H9 (cell line): ENCODE measurements around the gene SCN2B. TPM values are rescaled to one million over a fixed set of nuclear protein-coding genes. Genes with fewer than 3 reads are reported as not detected.

Experiments used
- DNase-seq: peaks from one replicate; pipeline ENCODE4 v3.0.0-alpha.2; 2017
- H2AFZ ChIP-seq: one replicate; pipeline ENCODE4 v1.6.1; 2013; ENCODE audit warnings: mild to moderate bottlenecking, low read length, control low read depth, moderate library complexity
- H2AK5ac ChIP-seq: 2 replicates; pipeline ENCODE4 v1.6.1; 2013; ENCODE audit warnings: low read length, control low read depth, mixed read lengths; ENCODE audit not compliant: insufficient read length
- H2BK120ac ChIP-seq: one replicate; pipeline ENCODE4 v1.6.1; 2013; ENCODE audit warnings: low read depth, mild to moderate bottlenecking, low read length, control low read depth, inconsistent platforms; ENCODE audit not compliant: poor library complexity, severe bottlenecking
- H2BK12ac ChIP-seq: 2 replicates; pipeline ENCODE4 v1.6.1; 2013; ENCODE audit warnings: low read length, control low read depth, mixed read lengths, low read depth; ENCODE audit not compliant: insufficient read length
- H2BK15ac ChIP-seq: 2 replicates; pipeline ENCODE4 v1.6.1; 2013; ENCODE audit warnings: low read depth, low read length, control low read depth
- H2BK20ac ChIP-seq: one replicate; pipeline ENCODE4 v1.6.1; 2013; ENCODE audit warnings: low read depth, mild to moderate bottlenecking, low read length, control low read depth, inconsistent platforms; ENCODE audit not compliant: poor library complexity, severe bottlenecking
- H2BK5ac ChIP-seq: 2 replicates; pipeline ENCODE4 v1.6.1; 2013; ENCODE audit warnings: low read length, control low read depth, mixed read lengths; ENCODE audit not compliant: insufficient read length
- H3K14ac ChIP-seq: 2 replicates; pipeline ENCODE4 v1.6.1; 2013; ENCODE audit warnings: low read length, control low read depth; ENCODE audit not compliant: insufficient read depth
- H3K18ac ChIP-seq: 2 replicates; pipeline ENCODE4 v1.6.1; 2013; ENCODE audit warnings: low read depth, mild to moderate bottlenecking, mixed read lengths, low read length, control low read depth; ENCODE audit not compliant: insufficient read length
- H3K23ac ChIP-seq: 2 replicates; pipeline ENCODE4 v1.6.1; 2013; ENCODE audit warnings: low read length, control low read depth, mixed read lengths, low read depth; ENCODE audit not compliant: insufficient read length
- H3K23me2 ChIP-seq: 2 replicates; pipeline ENCODE4 v1.6.1; 2013; ENCODE audit warnings: low read depth, mild to moderate bottlenecking, mixed read lengths, low read length, control low read depth; ENCODE audit not compliant: insufficient read length, poor library complexity, severe bottlenecking
- H3K27ac ChIP-seq: 2 replicates; pipeline ENCODE4 v1.5.1; 2013; ENCODE audit warnings: low read length, control low read depth, mixed read lengths, low read depth; ENCODE audit not compliant: insufficient read length
- H3K27me3 ChIP-seq: 2 replicates; pipeline ENCODE4 v1.6.1; 2013; ENCODE audit warnings: low read length, control low read depth, inconsistent platforms; ENCODE audit not compliant: insufficient read depth
- H3K4ac ChIP-seq: 2 replicates; pipeline ENCODE4 v1.6.1; 2013; ENCODE audit warnings: low read depth, mild to moderate bottlenecking, control low read depth, inconsistent platforms, low read length, moderate library complexity
- H3K4me1 ChIP-seq: 2 replicates; pipeline ENCODE4 v1.6.1; 2013; ENCODE audit warnings: low read length, control low read depth, inconsistent platforms; ENCODE audit not compliant: insufficient read depth
- H3K4me2 ChIP-seq: 2 replicates; pipeline ENCODE4 v1.6.1; 2013; ENCODE audit warnings: low read length, control low read depth, mixed read lengths; ENCODE audit not compliant: insufficient read length, insufficient read depth
- H3K56ac ChIP-seq: 2 replicates; pipeline ENCODE4 v1.6.1; 2013; ENCODE audit warnings: low read depth, mild to moderate bottlenecking, mixed read lengths, low read length, control low read depth; ENCODE audit not compliant: insufficient read length
- H3K79me1 ChIP-seq: 2 replicates; pipeline ENCODE4 v1.6.1; 2013; ENCODE audit warnings: low read depth, mild to moderate bottlenecking, moderate library complexity, low read length, control low read depth, inconsistent platforms; ENCODE audit not compliant: insufficient read depth, poor library complexity, severe bottlenecking
- H3K79me2 ChIP-seq: 2 replicates; pipeline ENCODE4 v1.6.1; 2013; ENCODE audit warnings: low read length, control low read depth, inconsistent platforms; ENCODE audit not compliant: insufficient read depth
- H3K9ac ChIP-seq: 2 replicates; pipeline ENCODE4 v1.6.1; 2013; ENCODE audit warnings: low read length, control low read depth, mixed read lengths; ENCODE audit not compliant: insufficient read length; ENCODE audit errors: extremely low read depth
- H3K9me3 ChIP-seq: one replicate; pipeline ENCODE4 v1.6.1; 2013; ENCODE audit warnings: low read depth, low read length, inconsistent platforms; ENCODE audit not compliant: control insufficient read depth
- H3T11ph ChIP-seq: one replicate; pipeline ENCODE4 v1.6.1; 2013; ENCODE audit warnings: mild to moderate bottlenecking, low read length, control low read depth, inconsistent platforms
- H4K20me1 ChIP-seq: one replicate; pipeline ENCODE4 v1.6.1; 2013; ENCODE audit not compliant: control insufficient read depth, insufficient read length, insufficient read depth
- H4K5ac ChIP-seq: 2 replicates; pipeline ENCODE4 v1.6.1; 2013; ENCODE audit warnings: low read depth, mild to moderate bottlenecking, mixed read lengths, low read length, control low read depth; ENCODE audit not compliant: insufficient read length
- H4K8ac ChIP-seq: replicated peaks from 2 replicates; pipeline ENCODE4 v1.6.1; 2013; ENCODE audit warnings: low read length, control low read depth, mixed read lengths, low read depth; ENCODE audit not compliant: insufficient read length
- H4K91ac ChIP-seq: 2 replicates; pipeline ENCODE4 v1.6.1; 2013; ENCODE audit warnings: low read depth, mild to moderate bottlenecking, moderate library complexity, mixed read lengths, low read length, control low read depth; ENCODE audit not compliant: insufficient read length
- H3K27ac Mint-ChIP-seq, 3 experiments: 2 replicates in 2 of 3; 3 replicates in 1 of 3; pipeline ENCODE4 v1.8.0; 2020 to 2021; ENCODE audit warnings: mixed read lengths in 3 of 3, mild to moderate bottlenecking in 1 of 3, moderate library complexity in 1 of 3
- H3K27me3 Mint-ChIP-seq: 2 replicates; pipeline ENCODE4 v1.8.0; 2021; ENCODE audit warnings: low read depth, mild to moderate bottlenecking, moderate library complexity, mixed read lengths
- H3K36me3 Mint-ChIP-seq, 3 experiments: 2 replicates in 2 of 3; 3 replicates in 1 of 3; pipeline ENCODE4 v1.8.0; 2020 to 2021; ENCODE audit warnings: low read depth in 3 of 3, mixed read lengths in 3 of 3; ENCODE audit not compliant: insufficient read depth in 1 of 3
- H3K4me1 Mint-ChIP-seq, 2 experiments: 2 replicates each; pipeline ENCODE4 v1.8.0; 2020; ENCODE audit warnings: mixed read lengths in 2 of 2
- H3K4me3 Mint-ChIP-seq, 2 experiments: 2 replicates in 1 of 2; 3 replicates in 1 of 2; pipeline ENCODE4 v1.8.0; 2020 to 2021; ENCODE audit warnings: mild to moderate bottlenecking in 2 of 2, mixed read lengths in 2 of 2, moderate library complexity in 1 of 2
- H3K9me3 Mint-ChIP-seq, 2 experiments: 2 replicates in 1 of 2; 3 replicates in 1 of 2; pipeline ENCODE4 v1.8.0; 2020; ENCODE audit warnings: mild to moderate bottlenecking in 2 of 2, mixed read lengths in 2 of 2, moderate library complexity in 1 of 2
- CTCF ChIP-seq: fragments of 200-600 bp; sonication (generic); conservative IDR thresholded peaks from 3 replicates; pipeline ENCODE4 v1.8.0; 2021; ENCODE audit warnings: antibody characterized with exemption, mild to moderate bottlenecking
- WGBS: extraction: QIAGEN DNeasy Blood & Tissue Kit; methylation state at CpG from one replicate; pipeline ENCODE4 v1.1.7; 2013; ENCODE audit warnings: missing lambda C conversion rate, low lambda C conversion rate, mixed read lengths; ENCODE audit not compliant: insufficient read length; ENCODE audit errors: extremely low coverage; 5-methylcytosine and 5-hydroxymethylcytosine counted together
- total RNA-seq: library from RNA; stranded (reverse); gene quantifications from 2 replicates; pipeline ENCODE4 v1.2.1, GENCODE V29; 2021

Gene SCN2B
- total RNA-seq, 1 experiment from 2014 or later: not detected

DNA sequence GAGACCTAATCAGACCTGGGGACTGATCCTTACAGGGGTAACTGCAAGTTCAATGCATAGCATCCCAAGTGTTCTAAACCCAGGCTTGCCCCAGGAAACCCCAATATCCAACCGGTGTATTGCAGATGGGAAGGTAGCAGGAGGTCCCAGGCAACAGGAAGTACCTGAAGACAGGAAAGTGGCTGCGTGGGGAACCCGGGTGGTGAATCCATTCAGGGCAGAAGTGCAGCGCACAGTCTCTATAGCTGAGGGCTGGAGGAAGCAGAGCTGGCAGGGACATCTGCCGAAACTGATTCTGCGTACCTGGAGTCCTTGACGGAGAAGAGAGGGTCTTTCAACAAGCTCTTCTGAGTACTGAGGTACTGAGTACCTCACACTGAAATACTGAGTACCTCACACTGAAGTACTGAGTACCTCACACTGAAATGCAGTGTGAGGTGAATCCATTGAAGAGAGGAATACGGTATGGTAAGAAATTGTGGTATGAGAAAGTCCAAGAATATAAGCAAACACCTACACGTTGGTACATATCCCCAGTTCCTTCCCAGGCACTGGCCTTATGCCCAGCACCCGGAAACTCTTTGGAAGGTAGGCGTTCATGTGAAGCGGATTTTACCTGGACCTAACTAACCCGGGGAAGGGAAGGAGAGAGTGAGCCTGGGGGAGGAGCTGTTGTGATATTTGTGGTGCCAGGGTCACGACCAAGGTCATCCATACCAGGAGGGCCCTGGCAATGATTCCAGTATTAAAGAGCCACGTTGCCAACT lies 43.9 kb downstream of the SCN2B start:
- no peak overlapping the region for H3K9ac ChIP-seq
- H3K79me1 ChIP-seq: no peaks in the 10 kb centered on the region
- H3K27me3 Mint-ChIP-seq: peaks cover 31% of the 10 kb centered on the region
- H2BK5ac ChIP-seq: no peak overlapping the region
- H3K4me3 Mint-ChIP-seq: no peak overlapping the region
- TF ChIP-seq CTCF: no peak
- no peak overlapping the region for H2BK20ac ChIP-seq
- no peak overlapping the region for H4K8ac ChIP-seq
- H3K4me2 ChIP-seq: no peak overlapping the region
- H3K9me3 ChIP-seq: no peaks in the 10 kb centered on the region
- H3K4me1 ChIP-seq: no peaks in the 10 kb centered on the region
- H3K14ac ChIP-seq: no peak overlapping the region
- H3K27me3 ChIP-seq: no peaks in the 10 kb centered on the region
- H2BK120ac ChIP-seq: no peak overlapping the region
- H4K91ac ChIP-seq: no peak overlapping the region
- H3K27ac ChIP-seq: no peak overlapping the region
- no peak overlapping the region for H3K23ac ChIP-seq
- H4K5ac ChIP-seq: no peak overlapping the region
- no peaks in the 10 kb centered on the region for H3K36me3 Mint-ChIP-seq
- H3K56ac ChIP-seq: no peak overlapping the region
- WGBS: no CpG with 5 or more reads among the region's 15 CpGs
- no peaks in the 10 kb centered on the region for H3K9me3 Mint-ChIP-seq
- H4K20me1 ChIP-seq: no peaks in the 10 kb centered on the region
- H3K79me2 ChIP-seq: no peaks in the 10 kb centered on the region
- H2BK15ac ChIP-seq: no peak overlapping the region
- H3K4ac ChIP-seq: no peak overlapping the region
- no peak overlapping the region for H2AFZ ChIP-seq
- no peak overlapping the region for H3K27ac Mint-ChIP-seq
- H2AK5ac ChIP-seq: no peak overlapping the region
- no peak for DNase-seq
- no peaks in the 10 kb centered on the region for H3K23me2 ChIP-seq
- no peak overlapping the region for H3T11ph ChIP-seq
- no peak overlapping the region for H3K18ac ChIP-seq
- H2BK12ac ChIP-seq: no peak overlapping the region
- H3K4me1 Mint-ChIP-seq: peaks cover 6 to 12% of the 10 kb centered on the region in 2 experiments
